GM19397 (cell line): ENCODE measurements around the gene LMX1A.

Source experiments
- ATAC-seq: cut with Tn5 transposase; IDR thresholded peaks from one replicate; pipeline ENCODE4 v1.9.1; 2021; ENCODE audit warnings: mild to moderate bottlenecking, moderate library complexity; ENCODE audit not compliant: unreplicated experiment

The LMX1A gene

GRCh38 chr1:165279882-165280281 is 76.6 kb downstream of the LMX1A start:
- ATAC-seq: no peak

- no peak for ATAC-seq
Observed at GRCh38 chr1:165276314-165276713, 80.2 kb downstream of the LMX1A start.

DNA sequence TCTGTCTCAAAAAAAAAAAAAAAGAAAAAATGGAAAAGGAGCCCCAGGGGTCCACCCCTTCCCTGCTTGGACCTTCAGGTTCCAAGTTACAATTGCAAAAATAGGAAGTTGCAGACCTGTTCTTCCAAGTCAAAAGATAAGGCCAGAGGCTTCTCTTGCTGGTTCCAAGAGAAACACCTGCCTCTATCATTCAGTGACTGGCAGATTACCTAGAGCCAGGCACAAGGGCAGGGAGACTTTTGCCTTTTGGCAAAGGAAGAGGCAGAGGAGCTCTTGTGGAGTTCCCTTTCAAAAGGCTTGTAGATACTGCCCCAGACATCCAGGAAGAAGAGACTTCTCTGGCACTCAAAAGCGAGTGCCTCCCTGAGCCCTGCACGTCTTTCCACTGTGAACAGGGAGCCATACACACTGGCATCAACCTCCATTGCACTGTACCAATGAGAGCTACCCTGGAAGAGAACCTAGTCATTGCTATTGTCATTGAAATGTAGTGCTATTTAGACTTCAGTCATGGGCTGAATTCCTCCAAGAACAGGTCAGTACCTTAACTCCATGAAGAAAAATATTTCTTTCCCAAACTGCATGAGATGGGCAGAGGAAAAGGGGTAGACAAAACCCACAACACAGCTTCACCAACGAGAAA is 91.2 kb downstream of the LMX1A start:
- ATAC-seq: no peak

DNA sequence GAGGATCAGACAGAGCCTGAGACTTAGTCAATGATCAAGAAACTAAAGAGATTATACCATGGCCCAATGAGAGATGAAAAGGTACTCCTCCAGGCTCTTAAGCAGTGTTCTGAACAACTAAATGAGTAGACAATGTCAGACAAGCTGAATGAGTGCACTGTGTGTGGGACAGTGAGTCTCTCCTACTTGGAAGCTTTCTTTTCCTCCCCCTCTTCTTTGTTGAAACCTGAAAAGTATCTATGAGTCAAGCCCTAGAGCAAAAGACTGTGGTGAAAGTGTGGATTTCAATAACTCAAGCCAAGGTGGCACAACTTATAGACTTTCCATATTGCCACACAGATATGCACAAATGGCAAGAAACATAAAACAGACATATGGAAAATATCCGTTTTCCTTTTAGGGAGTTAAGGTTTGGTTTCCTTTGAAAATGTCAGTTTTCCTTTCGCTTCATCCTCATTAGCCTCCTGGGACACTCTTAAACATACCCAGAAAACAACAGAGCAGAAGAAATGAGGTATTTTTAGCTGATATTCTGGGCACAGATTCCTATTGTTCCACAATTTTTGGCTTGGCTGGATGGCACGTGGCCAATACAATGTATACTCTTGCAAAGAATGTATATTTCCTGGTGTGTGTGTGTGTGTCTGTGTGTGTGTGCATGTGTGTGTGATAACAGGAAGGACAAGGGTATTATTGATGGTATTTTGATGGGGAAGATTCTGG is 96.6 kb downstream of the LMX1A start:
- no peak for ATAC-seq

GRCh38 chr1:165259236-165259635 is 97.3 kb downstream of the LMX1A start:
- no peak for ATAC-seq

DNA sequence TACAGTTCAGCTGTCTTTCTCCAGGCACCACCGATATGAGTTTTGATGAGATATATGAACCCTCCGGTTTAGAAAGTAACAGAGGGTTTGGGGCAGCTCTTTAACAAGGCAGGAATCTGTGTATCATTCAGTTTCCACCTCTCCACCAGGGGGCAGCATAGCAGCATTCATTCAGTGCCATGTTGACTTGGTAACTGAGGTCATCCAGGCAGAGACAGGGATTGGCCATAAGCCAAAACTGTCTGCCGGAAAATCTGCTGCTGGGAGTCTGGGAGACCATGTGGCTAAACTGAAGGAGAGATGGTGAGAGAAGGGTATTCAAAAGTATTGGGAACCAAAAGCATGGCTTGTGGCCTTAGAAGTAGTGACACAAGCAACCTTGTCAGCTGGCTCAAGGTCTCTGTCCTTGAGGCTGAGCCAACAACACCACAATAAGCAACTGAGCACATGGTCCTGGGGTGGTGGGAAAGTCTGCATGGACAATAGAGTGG is 98.5 kb downstream of the LMX1A start:
- ATAC-seq: peak; percentile 72

DNA sequence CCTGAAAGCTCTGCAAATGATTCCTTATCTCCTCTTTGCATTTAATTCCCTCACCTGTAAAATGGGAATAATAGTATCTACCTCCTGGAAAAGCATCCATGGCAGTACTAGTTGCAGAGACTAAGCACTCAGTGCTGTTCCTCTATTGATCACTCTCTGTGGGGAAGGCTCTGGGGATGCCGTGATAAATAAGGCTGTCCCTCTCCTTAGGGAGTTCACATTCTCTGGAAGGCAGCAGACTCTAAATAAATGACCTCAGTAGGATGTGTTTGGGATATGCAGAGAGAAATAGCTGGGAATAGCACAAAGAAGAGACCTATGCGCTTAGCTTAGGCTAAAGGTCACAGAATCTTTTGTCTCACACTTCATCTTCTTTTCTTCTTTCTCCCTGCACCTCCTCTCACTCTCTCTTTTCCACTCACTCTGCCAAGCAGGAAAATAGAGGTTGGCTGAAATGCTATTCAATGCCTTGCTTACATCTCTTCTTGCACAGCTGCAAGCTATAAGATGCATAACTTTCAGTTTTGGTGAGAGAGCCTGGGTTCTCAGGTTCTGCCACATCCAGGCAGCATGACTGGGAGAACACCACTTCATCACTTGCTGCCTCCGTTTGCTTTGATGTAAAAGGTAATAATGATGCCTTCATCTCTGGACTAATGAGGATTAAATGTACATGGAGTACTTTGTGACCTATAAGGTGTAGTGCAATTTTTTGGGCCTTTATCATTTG is 101.5 kb downstream of the LMX1A start:
- ATAC-seq: no peak

GRCh38 chr1:165254376-165254775 is 102.1 kb downstream of the LMX1A start:
- no peak for ATAC-seq

GRCh38 chr1:165253818-165254254 is 102.7 kb downstream of the LMX1A start:
- ATAC-seq: no peak

GRCh38 chr1:165248969-165249571 is 107.4 kb downstream of the LMX1A start:
- no peak for ATAC-seq

GRCh38 chr1:165241952-165242351 is 114.6 kb downstream of the LMX1A start:
- no peak for ATAC-seq

DNA sequence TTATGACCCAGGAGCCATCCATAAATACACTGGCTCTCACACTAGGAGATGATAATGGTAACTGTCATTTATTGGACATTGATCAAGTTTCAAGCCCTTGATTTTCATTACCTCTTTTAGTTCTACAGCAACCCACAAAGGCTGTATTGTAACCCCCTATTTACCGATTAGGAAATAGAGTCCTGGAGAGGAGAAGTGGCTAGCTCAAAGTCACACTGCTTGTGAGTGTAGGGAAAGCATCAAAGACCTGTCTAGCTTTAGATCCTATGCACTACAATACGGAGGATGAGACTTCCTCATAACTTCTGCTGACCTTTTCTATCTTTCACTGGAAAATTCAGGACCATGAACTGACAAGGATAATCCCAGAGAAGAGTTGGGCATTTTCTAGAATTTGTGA is 115.2 kb downstream of the LMX1A start:
- ATAC-seq: no peak

GRCh38 chr1:165240492-165240891 is 116.0 kb downstream of the LMX1A start:
- ATAC-seq: no peak

- no peak for ATAC-seq
Observed at GRCh38 chr1:165239873-165240272, 116.6 kb downstream of the LMX1A start.

GRCh38 chr1:165235777-165236291 is 120.7 kb downstream of the LMX1A start:
- no peak for ATAC-seq

DNA sequence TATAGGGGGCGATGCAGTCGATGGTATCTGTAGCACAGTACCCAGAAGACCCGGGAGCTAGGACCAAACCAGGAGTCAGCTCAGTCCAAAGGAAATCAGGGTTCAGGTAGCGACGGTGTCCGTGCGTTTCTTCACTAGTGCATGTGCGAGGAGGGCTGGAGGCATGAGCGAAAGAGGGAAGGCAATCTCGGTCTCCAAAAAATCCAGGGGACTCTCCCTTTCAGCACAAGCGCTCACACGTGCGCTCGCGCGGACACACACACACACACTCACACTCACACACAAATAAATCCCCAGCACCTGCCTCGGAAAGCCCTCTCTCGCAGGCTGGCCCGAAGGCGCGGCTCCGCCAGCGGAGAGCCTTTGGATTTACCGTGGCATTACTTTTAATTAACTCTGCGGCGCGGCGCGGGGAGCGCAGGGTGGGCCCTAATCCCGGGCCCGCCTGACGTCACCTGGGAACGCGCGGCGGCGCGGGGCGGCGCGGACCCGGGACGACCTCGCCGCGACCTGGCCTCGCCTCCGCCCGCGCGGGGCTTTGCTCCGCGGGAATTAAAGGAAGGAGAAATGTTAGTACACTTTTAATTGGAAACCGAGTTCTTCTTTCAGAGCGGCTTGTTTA is 121.2 kb downstream of the LMX1A start:
- ATAC-seq: no peak

DNA sequence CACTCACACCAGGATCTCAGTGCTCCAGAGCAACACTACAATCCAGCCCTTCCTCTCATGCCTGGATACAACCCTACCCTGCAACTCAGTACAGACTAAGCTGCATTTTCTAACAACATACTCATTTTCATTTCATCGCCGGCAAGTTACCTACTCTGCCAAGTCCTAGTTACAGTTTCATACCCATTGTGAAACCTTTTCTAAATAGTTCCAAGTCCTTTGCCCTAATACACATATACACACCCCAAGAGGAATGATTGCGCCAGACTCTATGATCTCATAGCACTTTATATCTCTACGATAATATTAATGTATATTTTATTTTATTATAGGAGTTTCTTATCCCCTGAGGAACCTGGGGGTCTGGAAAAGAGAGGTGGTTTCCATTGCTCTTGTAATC is 122.4 kb downstream of the LMX1A start:
- ATAC-seq: no peak

GRCh38 chr1:165228676-165229075 is 127.8 kb downstream of the LMX1A start:
- ATAC-seq: no peak

- no peak for ATAC-seq
Observed at GRCh38 chr1:165228111-165228655, 128.3 kb downstream of the LMX1A start.

DNA sequence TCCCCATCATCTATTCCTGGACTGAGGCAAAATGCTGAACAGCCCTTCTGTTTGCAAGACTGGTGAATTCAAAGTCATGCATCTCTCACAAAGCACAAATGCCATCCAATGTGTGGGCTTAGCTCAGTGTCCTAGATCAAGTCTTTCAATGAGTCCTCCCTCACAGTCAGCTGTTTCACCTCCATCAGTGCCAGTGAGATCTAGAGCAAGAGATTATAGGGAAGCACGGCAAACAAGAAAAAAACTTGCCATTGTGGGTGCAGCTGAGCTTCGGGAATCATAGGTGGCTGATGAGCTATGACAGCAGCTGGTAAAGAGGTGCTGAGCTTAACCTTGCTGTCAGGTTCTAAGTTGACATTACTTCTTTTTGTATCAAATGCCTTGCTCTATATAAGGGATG is 130.2 kb downstream of the LMX1A start:
- ATAC-seq: no peak
